Measurements from ENCODE around the gene RAD51B. TPM values are rescaled to one million over a fixed set of nuclear protein-coding genes. Genes with fewer than 3 reads are reported as not detected.

The RAD51B gene
- total RNA-seq, 1 experiment from 2014 or later = 20.0 TPM

- TF ChIP-seq, protein P1, sequence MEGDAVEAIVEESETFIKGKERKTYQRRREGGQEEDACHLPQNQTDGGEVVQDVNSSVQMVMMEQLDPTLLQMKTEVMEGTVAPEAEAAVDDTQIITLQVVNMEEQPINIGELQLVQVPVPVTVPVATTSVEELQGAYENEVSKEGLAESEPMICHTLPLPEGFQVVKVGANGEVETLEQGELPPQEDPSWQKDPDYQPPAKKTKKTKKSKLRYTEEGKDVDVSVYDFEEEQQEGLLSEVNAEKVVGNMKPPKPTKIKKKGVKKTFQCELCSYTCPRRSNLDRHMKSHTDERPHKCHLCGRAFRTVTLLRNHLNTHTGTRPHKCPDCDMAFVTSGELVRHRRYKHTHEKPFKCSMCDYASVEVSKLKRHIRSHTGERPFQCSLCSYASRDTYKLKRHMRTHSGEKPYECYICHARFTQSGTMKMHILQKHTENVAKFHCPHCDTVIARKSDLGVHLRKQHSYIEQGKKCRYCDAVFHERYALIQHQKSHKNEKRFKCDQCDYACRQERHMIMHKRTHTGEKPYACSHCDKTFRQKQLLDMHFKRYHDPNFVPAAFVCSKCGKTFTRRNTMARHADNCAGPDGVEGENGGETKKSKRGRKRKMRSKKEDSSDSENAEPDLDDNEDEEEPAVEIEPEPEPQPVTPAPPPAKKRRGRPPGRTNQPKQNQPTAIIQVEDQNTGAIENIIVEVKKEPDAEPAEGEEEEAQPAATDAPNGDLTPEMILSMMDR (IDR thresholded peaks at IDR 0.05 in 2 of 3, conservative IDR thresholded peaks at IDR 0.05 in 1 of 3; ENCODE audit: borderline replicate concordance in 1 of 3, insufficient read depth in 1 of 3, low read depth in 2 of 3, low read length in 2 of 3) = no peak
- TF ChIP-seq POLR2A (IDR thresholded peaks at IDR 0.05; ENCODE audit: borderline replicate concordance, extremely low read depth, insufficient read depth, insufficient read length) = no peak
- no peak for TF ChIP-seq SP1 (IDR thresholded peaks at IDR 0.05; ENCODE audit: low read depth)
- TF ChIP-seq RAD21 (IDR thresholded peaks at IDR 0.05; ENCODE audit: low read depth) = no peak
- TF ChIP-seq EZH2phosphoT487 (IDR thresholded peaks at IDR 0.05; ENCODE audit: borderline replicate concordance) = no peak
- TF ChIP-seq SRF (IDR thresholded peaks at IDR 0.05; ENCODE audit: low read depth) = no peak
Observed at GRCh38 chr14:68747393-68747792, 927.8 kb downstream of the RAD51B start (continued).

- BruUV-seq (replicated peaks) = no TSS peak
- Histone ChIP-seq H3K27ac (ENCODE audit: low read depth, low read length) (no peak overlapping the region), H3K9me3 (ENCODE audit: control insufficient read depth in 1 of 2, insufficient read depth in 1 of 2, low read depth in 1 of 2, low read length in 2 of 2) (no peaks in the 10 kb centered on the region), H3K4me1 (ENCODE audit: control insufficient read depth in 1 of 2, insufficient read depth in 2 of 2, low read length in 2 of 2) (peaks cover 8 to 9% of the 10 kb centered on the region in 2 experiments; a peak in 2 of 4 replicates), H3K27me3 (ENCODE audit: insufficient read depth, low read length) (no peaks in the 10 kb centered on the region), H4K20me1 (ENCODE audit: insufficient read depth) (no peaks in the 10 kb centered on the region), H3K79me2 (ENCODE audit: insufficient read depth, low read length) (no peaks in the 10 kb centered on the region), H2AFZ (ENCODE audit: low read depth, low read length, poor library complexity, severe bottlenecking) (no peak overlapping the region), H3K4me3 (replicated peaks in 1 of 2; ENCODE audit: low read depth in 1 of 2, low read length in 2 of 2) (no peak overlapping the region), H3K36me3 (ENCODE audit: control insufficient read depth in 1 of 2, insufficient read depth in 2 of 2, low read length in 2 of 2) (no peaks in the 10 kb centered on the region), H3K4me2 (ENCODE audit: low read length) (no peak overlapping the region; the same call in 1 of the 2 replicates), H3K9ac (ENCODE audit: low read length) (no peak overlapping the region), H3K9me2 (ENCODE audit: insufficient read depth) (no peaks in the 10 kb centered on the region)
- ChIA-PET CTCF (no interaction called here), POLR2A (no interaction called here), RAD21 (ENCODE audit: low non-redundant PET in 1 of 2, low total read pairs in 2 of 2, uncharacterized antibody in 2 of 2, unreplicated experiment in 2 of 2) (no interaction called here)
- ATAC-seq (no peak), DNase-seq (ENCODE audit: low read depth, low spot score) (no peak)
- intact Hi-C loops (cut with micrococcal nuclease) = no loop called here
- TF ChIP-seq TCF7L2 (IDR thresholded peaks at IDR 0.05; ENCODE audit: borderline replicate concordance, extremely low read depth, insufficient read depth, insufficient read length) (no peak), SIN3A (IDR thresholded peaks at IDR 0.05; ENCODE audit: low read depth) (no peak), YY1 (IDR thresholded peaks at IDR 0.05; ENCODE audit: extremely low read depth, insufficient replicate concordance, low read depth, low read length) (no peak), POLR2AphosphoS5 (IDR thresholded peaks at IDR 0.05; ENCODE audit: low read depth, low read length) (no peak)
Observed at GRCh38 chr14:68748260-68748659, 928.7 kb downstream of the RAD51B start.

All from HCT116 (cell line).